Activated CD8-positive, alpha-beta T cell treated with anti-CD3 and anti-CD28 coated beads for 36 hours (primary cell): ENCODE results near the gene FAM120A. TPM values are rescaled to one million over a fixed set of nuclear protein-coding genes. Genes with fewer than 3 reads are reported as not detected.

ENCODE experiments used
- ATAC-seq: fragments of 200-7000 bp; cut with Tn5 transposase; one replicate; pipeline ENCODE4 v1.10.0; 2021; ENCODE audit warnings: mild to moderate bottlenecking, moderate library complexity
- CTCF ChIA-PET: fragments of 350-600 bp; sonication (Branson Sonifier 250); formaldehyde crosslinking; loops from one replicate; lab custom pipeline; 2021; ENCODE audit warnings: antibody characterized with exemption; lab: Charles Lee
- POLR2A ChIA-PET: fragments of 350-600 bp; sonication (Branson Sonifier 250); formaldehyde crosslinking; loops from one replicate; lab custom pipeline; 2021; ENCODE audit warnings: antibody characterized with exemption; lab: Charles Lee
- DNase-seq: peaks from one replicate; pipeline ENCODE4 v3.0.0-alpha.2; 2020
- H3K27ac Mint-ChIP-seq: one replicate; pipeline ENCODE4 v1.8.0; 2021; ENCODE audit warnings: mild to moderate bottlenecking, mixed read lengths
- H3K27me3 Mint-ChIP-seq: one replicate; pipeline ENCODE4 v1.8.0; 2021; ENCODE audit warnings: mixed read lengths
- H3K36me3 Mint-ChIP-seq: one replicate; pipeline ENCODE4 v1.8.0; 2021; ENCODE audit warnings: low read depth, mixed read lengths
- H3K4me1 Mint-ChIP-seq: one replicate; pipeline ENCODE4 v1.8.0; 2021; ENCODE audit warnings: low read depth, mixed read lengths
- H3K4me3 Mint-ChIP-seq: one replicate; pipeline ENCODE4 v1.8.0; 2021; ENCODE audit warnings: mild to moderate bottlenecking, moderate library complexity, mixed read lengths
- H3K9me3 Mint-ChIP-seq: one replicate; pipeline ENCODE4 v1.8.0; 2021; ENCODE audit warnings: mixed read lengths
- CTCF ChIP-seq: fragments of 200-600 bp; IDR thresholded peaks from one replicate; pipeline ENCODE4 v1.8.0; 2022; ENCODE audit warnings: antibody characterized with exemption, mild to moderate bottlenecking
- intact Hi-C: fragments of 100-400 bp; cut with micrococcal nuclease; formaldehyde crosslinking; loops from one replicate; pipeline ENCODE4 v1.10.0; 2022
- total RNA-seq, 2 experiments: library from RNA; stranded (reverse); gene quantifications; one replicate each; pipeline ENCODE4 v1.2.3, GENCODE V29; 2021

FAM120A gene
- total RNA-seq, 2 experiments from 2014 or later, result 121 to 125 TPM

- intact Hi-C loops, result no loop called here
- Mint-ChIP-seq H3K27ac (no peak overlapping the region), H3K4me1 (peaks cover 49% of the 10 kb centered on the region), H3K27me3 (no peaks in the 10 kb centered on the region), H3K4me3 (no peak overlapping the region), H3K36me3 (no peaks in the 10 kb centered on the region), H3K9me3 (no peaks in the 10 kb centered on the region)
- POLR2A ChIA-PET, result no interaction called here
- DNase-seq (no peak), ATAC-seq (no peak)
- TF ChIP-seq CTCF, result no peak
- CTCF ChIA-PET, result interaction anchor here (0.8 kb wide), 1 partner anchor 120 kb away, joined by 3 read pairs; no protein-coding TSS in a partner anchor
Observed at GRCh38 chr9:93594041-93594756, 142.7 kb downstream of the FAM120A start.

- CTCF ChIA-PET, result no interaction called here
- POLR2A ChIA-PET, result no interaction called here
- TF ChIP-seq CTCF, result no peak
- intact Hi-C loops, result no loop called here
- H3K9me3 Mint-ChIP-seq, result no peaks in the 10 kb centered on the region
- peaks cover 51% of the 10 kb centered on the region for H3K4me1 Mint-ChIP-seq
- H3K36me3 Mint-ChIP-seq, result no peaks in the 10 kb centered on the region
- DNase-seq (no peak), ATAC-seq (no peak)
- no peak overlapping the region for H3K4me3 Mint-ChIP-seq
- no peaks in the 10 kb centered on the region for H3K27me3 Mint-ChIP-seq
- no peak overlapping the region for H3K27ac Mint-ChIP-seq
Observed at GRCh38 chr9:93595461-93595860, 144.0 kb downstream of the FAM120A start.

GRCh38 chr9:93595861-93596365, 144.4 kb downstream of the FAM120A start:
- TF ChIP-seq CTCF, result no peak
- ChIA-PET POLR2A (no interaction called here), CTCF (no interaction called here)
- Mint-ChIP-seq H3K36me3 (no peaks in the 10 kb centered on the region), H3K4me3 (no peak overlapping the region), H3K27ac (no peak overlapping the region), H3K27me3 (no peaks in the 10 kb centered on the region), H3K9me3 (no peaks in the 10 kb centered on the region), H3K4me1 (peaks cover 52% of the 10 kb centered on the region)
- DNase-seq (no peak), ATAC-seq (no peak)
- intact Hi-C loops, result no loop called here

GRCh38 chr9:93596399-93596798, 144.9 kb downstream of the FAM120A start:
- no peak for DNase-seq
- no peak overlapping the region for H3K27ac Mint-ChIP-seq
- no peaks in the 10 kb centered on the region for H3K9me3 Mint-ChIP-seq
- intact Hi-C loops, result no loop called here
- ChIA-PET POLR2A (no interaction called here), CTCF (no interaction called here)
- no peak overlapping the region for H3K4me3 Mint-ChIP-seq
- ATAC-seq, result no peak
- H3K4me1 Mint-ChIP-seq, result peaks cover 57% of the 10 kb centered on the region
- H3K36me3 Mint-ChIP-seq, result no peaks in the 10 kb centered on the region
- no peaks in the 10 kb centered on the region for H3K27me3 Mint-ChIP-seq
- TF ChIP-seq CTCF, result no peak

- Mint-ChIP-seq H3K4me3 (no peak overlapping the region), H3K27me3 (no peaks in the 10 kb centered on the region), H3K9me3 (no peaks in the 10 kb centered on the region), H3K4me1 (peaks cover 59% of the 10 kb centered on the region), H3K36me3 (no peaks in the 10 kb centered on the region), H3K27ac (no peak overlapping the region)
- POLR2A ChIA-PET, result no interaction called here
- ATAC-seq (no peak), DNase-seq (no peak)
- CTCF ChIA-PET, result no interaction called here
- no peak for TF ChIP-seq CTCF
- intact Hi-C loops, result no loop called here
Observed at GRCh38 chr9:93597142-93597706, 145.7 kb downstream of the FAM120A start.
